ENCODE data around the gene KCTD17.

GRCh38 chr22:37021041-37021440, 30.5 kb upstream of the KCTD17 start:
- TF ChIP-seq POLR2AphosphoS5 (IDR thresholded peaks at IDR 0.05; ENCODE audit: low read depth, low read length) (no peak), TAF1 (IDR thresholded peaks at IDR 0.05; ENCODE audit: low read depth, low read length) (no peak)

Measured in GM12891 (cell line).